Panc1 (cell line): ENCODE results near the gene BCL2.

Experiments used
- POLR2AphosphoS5 ChIP-seq: IDR thresholded peaks from 2 replicates; pipeline ENCODE4 v1.6.1; 2012; ENCODE audit warnings: mild to moderate bottlenecking, low read depth, low read length, moderate library complexity
- SIN3A ChIP-seq: IDR thresholded peaks from 2 replicates; pipeline ENCODE4 v1.6.1; 2012; ENCODE audit warnings: low read depth, mild to moderate bottlenecking, low read length, moderate library complexity, borderline replicate concordance; ENCODE audit not compliant: insufficient read depth
- TCF7L2 ChIP-seq: IDR thresholded peaks from 2 replicates; pipeline ENCODE4 v1.6.1; 2011; ENCODE audit warnings: mild to moderate bottlenecking, low read depth, low read length, inconsistent platforms
- TF ChIP-seq, protein P1 (sequence below): fragments of 450-650 bp; IDR thresholded peaks from 2 replicates; pipeline ENCODE4 v1.5.1; 2017; ENCODE audit warnings: mild to moderate bottlenecking
- TF ChIP-seq, protein P2 (sequence below), 2 experiments: IDR thresholded peaks; 2 replicates each; pipeline ENCODE4 v1.6.1; 2011 to 2012; ENCODE audit warnings: low read depth in 2 of 2, control low read depth in 1 of 2, low read length in 1 of 2, mild to moderate bottlenecking in 1 of 2, moderate library complexity in 1 of 2; ENCODE audit not compliant: insufficient read depth in 1 of 2

DNA sequence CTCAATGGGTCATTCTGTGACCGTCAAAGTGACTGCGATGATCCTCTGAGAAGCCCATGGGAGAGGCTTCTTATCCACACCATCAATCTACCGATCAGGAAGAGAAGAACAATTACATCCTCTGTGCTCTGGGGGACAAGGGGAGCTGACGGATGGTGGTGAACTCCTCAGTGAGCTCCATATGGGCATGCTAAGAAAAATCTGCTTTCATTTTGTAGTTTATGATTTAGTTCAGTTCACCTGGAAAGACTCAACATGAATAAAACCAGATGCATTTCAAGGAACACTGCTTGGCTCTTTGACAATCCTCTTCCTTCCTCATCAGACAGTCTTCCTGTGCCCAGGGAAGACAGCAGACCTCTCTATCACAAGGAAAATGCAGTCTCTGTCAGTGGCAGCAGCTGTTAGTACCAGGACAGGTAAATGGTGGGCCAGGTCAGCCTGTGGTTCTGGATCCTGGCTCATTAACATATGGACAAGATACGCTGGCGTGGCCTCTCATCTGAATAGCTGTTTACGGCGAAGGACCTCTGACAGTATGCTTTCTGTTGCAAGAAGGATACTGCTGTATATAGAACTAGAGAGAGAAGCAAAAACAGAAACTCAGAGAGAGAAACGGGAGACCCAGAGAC lies 176.9 kb downstream of the BCL2 start:
- TF ChIP-seq, protein P1, sequence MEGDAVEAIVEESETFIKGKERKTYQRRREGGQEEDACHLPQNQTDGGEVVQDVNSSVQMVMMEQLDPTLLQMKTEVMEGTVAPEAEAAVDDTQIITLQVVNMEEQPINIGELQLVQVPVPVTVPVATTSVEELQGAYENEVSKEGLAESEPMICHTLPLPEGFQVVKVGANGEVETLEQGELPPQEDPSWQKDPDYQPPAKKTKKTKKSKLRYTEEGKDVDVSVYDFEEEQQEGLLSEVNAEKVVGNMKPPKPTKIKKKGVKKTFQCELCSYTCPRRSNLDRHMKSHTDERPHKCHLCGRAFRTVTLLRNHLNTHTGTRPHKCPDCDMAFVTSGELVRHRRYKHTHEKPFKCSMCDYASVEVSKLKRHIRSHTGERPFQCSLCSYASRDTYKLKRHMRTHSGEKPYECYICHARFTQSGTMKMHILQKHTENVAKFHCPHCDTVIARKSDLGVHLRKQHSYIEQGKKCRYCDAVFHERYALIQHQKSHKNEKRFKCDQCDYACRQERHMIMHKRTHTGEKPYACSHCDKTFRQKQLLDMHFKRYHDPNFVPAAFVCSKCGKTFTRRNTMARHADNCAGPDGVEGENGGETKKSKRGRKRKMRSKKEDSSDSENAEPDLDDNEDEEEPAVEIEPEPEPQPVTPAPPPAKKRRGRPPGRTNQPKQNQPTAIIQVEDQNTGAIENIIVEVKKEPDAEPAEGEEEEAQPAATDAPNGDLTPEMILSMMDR = no peak
- TF ChIP-seq SIN3A (no peak), POLR2AphosphoS5 (no peak), TCF7L2 (no peak)
- TF ChIP-seq, protein P2, sequence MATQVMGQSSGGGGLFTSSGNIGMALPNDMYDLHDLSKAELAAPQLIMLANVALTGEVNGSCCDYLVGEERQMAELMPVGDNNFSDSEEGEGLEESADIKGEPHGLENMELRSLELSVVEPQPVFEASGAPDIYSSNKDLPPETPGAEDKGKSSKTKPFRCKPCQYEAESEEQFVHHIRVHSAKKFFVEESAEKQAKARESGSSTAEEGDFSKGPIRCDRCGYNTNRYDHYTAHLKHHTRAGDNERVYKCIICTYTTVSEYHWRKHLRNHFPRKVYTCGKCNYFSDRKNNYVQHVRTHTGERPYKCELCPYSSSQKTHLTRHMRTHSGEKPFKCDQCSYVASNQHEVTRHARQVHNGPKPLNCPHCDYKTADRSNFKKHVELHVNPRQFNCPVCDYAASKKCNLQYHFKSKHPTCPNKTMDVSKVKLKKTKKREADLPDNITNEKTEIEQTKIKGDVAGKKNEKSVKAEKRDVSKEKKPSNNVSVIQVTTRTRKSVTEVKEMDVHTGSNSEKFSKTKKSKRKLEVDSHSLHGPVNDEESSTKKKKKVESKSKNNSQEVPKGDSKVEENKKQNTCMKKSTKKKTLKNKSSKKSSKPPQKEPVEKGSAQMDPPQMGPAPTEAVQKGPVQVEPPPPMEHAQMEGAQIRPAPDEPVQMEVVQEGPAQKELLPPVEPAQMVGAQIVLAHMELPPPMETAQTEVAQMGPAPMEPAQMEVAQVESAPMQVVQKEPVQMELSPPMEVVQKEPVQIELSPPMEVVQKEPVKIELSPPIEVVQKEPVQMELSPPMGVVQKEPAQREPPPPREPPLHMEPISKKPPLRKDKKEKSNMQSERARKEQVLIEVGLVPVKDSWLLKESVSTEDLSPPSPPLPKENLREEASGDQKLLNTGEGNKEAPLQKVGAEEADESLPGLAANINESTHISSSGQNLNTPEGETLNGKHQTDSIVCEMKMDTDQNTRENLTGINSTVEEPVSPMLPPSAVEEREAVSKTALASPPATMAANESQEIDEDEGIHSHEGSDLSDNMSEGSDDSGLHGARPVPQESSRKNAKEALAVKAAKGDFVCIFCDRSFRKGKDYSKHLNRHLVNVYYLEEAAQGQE (IDR thresholded peaks at IDR 0.05; ENCODE audit: insufficient read depth in 1 of 2, low read depth in 2 of 2, low read length in 1 of 2) = no peak
